Subcutaneous adipose tissue (tissue), 4 donors: ENCODE results near the gene SIK2. TPM values are rescaled to one million over a fixed set of nuclear protein-coding genes. Genes with fewer than 3 reads are reported as not detected.

Experiments used
- CTCF ChIP-seq: fragments of 450-650 bp; IDR thresholded peaks from one replicate; pipeline ENCODE4 v1.5.1; 2016; ENCODE audit warnings: low read depth, mild to moderate bottlenecking, control low read depth, antibody characterized with exemption, moderate library complexity
- total RNA-seq, 4 donors: library from RNA; depleted of rRNA; stranded (reverse); fragments of >200 nt; gene quantifications; one replicate each; pipeline ENCODE4 v1.1.0, GENCODE V29; 2016

SIK2 gene
- total RNA-seq, 4 donors from 2014 or later = 75.8 to 113 (median 101) TPM

- TF ChIP-seq CTCF = no peak
These were observed 131.4 kb downstream of the SIK2 start for GRCh38 chr11:111733611-111734088.

GRCh38 chr11:111734101-111734953 is 132.1 kb downstream of the SIK2 start:
- TF ChIP-seq CTCF = no peak

- no peak for TF ChIP-seq CTCF
These were observed 132.7 kb downstream of the SIK2 start for GRCh38 chr11:111734954-111735261.

GRCh38 chr11:111735262-111736116 is 133.2 kb downstream of the SIK2 start:
- no peak for TF ChIP-seq CTCF

DNA sequence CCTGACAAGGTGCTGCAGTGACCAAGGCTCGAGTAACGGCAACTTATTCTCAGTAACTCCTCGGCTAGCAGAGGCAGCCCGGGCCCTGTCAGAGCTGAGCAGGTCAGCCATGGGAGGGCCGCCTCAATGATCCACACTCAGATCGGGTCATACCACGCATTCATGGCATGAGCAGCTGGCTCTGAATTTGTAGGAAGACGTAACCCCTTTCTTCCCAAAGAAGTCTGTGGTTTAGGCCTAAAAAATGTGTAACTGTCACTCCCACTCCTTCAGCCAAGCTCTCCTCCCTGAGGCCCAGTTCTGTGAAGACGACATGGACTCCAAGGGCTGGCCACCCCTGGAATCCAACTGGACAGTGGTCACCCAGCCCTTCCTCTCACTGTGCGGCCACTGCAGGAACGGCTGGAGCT is 133.9 kb downstream of the SIK2 start:
- no peak for TF ChIP-seq CTCF

DNA sequence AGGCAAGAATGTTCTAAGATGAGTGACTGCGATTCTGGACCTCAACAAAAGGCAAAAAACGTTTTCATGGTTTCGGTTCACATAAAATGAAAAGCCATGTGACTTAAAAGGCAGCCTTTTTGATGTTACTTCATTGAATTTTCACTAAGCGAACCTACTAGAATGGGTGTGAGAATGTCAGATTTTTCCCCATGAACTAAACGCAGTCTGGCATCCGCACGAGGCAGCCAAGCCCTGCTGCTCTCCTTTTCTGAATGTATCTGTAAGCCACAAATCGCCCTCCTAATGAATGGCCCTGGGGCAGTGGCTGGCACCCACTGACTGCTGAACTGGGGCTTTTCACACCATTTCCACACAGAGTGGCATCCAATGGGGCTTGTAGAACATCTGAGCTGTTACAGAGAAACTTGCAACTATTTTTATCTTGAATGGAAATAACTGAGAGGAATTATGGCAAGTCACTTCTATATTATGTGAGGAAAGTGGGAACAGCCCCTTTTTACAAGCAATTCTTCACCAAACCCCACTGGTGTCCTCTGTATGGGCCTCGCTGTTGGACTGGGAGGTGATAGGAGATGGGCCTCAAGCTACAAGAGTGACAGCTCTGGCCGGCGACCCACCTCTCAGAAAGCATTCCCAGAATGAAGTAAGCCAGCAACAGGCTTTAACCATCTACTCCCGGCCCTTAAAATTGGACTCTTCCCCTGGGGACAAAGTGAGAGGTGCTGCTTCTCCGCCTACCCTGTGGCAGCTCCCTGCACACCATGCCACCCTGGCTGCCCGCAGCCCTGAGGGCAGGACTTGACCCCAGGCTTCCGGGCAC is 134.6 kb downstream of the SIK2 start:
- no peak for TF ChIP-seq CTCF
